ENCODE measurements around the gene DOCK9. TPM values are rescaled to one million over a fixed set of nuclear protein-coding genes. Genes with fewer than 3 reads are reported as not detected.

The DOCK9 gene
- total RNA-seq, 1 donor from 2014 or later, result 170 TPM

DNA sequence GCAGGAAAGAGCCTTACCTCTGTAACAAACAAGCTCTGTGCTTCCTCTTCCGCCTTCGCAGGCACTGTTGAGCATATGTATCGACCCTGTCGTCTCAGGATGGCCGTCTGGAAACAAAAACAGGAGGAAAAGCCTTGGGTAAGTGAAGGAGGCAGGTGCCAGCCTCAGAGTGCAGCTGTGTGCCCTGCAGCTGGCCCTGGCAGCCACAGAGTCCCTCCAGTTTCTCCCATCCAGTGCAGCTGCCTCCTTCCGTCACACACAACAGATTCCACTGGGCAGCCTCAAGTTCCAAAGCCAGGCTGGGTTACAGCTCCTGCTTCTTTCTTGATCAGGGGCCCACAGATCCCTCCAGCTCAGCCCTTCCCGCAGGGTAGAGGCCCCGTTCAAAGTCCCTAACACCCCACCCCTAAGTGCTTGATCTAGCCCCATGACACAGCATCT, 47.7 kb downstream of the DOCK9 start:
- TF ChIP-seq, protein P1, sequence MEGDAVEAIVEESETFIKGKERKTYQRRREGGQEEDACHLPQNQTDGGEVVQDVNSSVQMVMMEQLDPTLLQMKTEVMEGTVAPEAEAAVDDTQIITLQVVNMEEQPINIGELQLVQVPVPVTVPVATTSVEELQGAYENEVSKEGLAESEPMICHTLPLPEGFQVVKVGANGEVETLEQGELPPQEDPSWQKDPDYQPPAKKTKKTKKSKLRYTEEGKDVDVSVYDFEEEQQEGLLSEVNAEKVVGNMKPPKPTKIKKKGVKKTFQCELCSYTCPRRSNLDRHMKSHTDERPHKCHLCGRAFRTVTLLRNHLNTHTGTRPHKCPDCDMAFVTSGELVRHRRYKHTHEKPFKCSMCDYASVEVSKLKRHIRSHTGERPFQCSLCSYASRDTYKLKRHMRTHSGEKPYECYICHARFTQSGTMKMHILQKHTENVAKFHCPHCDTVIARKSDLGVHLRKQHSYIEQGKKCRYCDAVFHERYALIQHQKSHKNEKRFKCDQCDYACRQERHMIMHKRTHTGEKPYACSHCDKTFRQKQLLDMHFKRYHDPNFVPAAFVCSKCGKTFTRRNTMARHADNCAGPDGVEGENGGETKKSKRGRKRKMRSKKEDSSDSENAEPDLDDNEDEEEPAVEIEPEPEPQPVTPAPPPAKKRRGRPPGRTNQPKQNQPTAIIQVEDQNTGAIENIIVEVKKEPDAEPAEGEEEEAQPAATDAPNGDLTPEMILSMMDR (IDR thresholded peaks at IDR 0.05), result no peak
- intact Hi-C loops (cut with DNase I), result no loop called here
- Histone ChIP-seq H3K4me1 (peaks cover 7% of the 10 kb centered on the region), H3K27ac (no peak overlapping the region), H3K36me3 (no peaks in the 10 kb centered on the region), H3K4me3 (no peak overlapping the region), H3K9me3 (peaks cover 9% of the 10 kb centered on the region), H3K27me3 (no peaks in the 10 kb centered on the region)
- ATAC-seq, result no peak
- DNase-seq, result no peak

DNA sequence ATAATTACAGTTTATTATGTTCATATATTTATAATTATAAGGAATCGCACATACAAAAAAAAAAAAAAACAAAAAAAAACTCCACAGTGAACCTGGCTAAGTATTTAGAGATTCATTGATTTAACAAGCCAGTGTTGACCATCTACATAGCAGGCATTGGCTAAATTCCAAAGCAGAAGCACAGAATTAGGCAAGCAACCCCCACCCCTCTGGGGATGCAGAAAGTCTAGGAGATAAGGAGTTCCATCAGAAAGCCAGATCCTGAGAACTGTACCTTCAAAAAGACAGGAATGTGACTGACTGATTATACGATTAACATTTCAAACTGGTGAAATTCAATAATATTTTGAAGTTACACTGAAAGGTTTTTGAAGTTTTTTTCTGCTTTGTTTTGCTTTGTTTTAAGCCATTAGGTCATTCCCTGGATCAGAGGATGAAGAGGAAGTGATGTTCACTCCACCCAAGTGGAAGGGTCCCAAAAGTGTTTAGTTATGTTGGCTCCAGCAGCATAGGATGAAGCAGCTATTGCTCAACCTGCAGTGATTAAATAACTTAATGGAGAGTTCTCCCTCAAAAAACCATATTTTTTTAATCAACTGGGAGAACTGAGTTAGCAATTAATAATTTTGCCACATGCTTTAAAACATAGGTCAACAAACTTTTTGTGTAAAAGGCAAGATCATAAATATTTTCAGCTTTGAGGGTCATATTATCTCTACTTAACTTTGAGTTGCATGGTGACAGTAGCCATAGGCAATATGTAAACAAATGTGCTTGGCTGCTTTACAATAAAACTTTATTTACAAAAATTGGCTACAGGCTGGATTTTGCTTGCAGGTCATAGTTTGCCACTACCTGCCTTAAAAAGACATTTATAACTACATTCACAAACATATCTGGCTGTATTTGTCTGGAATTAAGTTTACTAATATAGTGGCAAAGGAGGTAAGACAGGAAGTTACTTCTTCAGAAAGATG, 49.6 kb downstream of the DOCK9 start:
- Histone ChIP-seq H3K9me3 (no peaks in the 10 kb centered on the region), H3K27me3 (no peaks in the 10 kb centered on the region), H3K4me1 (peaks cover 7% of the 10 kb centered on the region), H3K4me3 (no peak overlapping the region), H3K27ac (peak overlapping the region; percentile 26), H3K36me3 (no peaks in the 10 kb centered on the region)
- no peak for ATAC-seq
- TF ChIP-seq, protein P1 (IDR thresholded peaks at IDR 0.05), result no peak
- intact Hi-C loops (cut with DNase I), result no loop called here
- no peak for DNase-seq

DNA sequence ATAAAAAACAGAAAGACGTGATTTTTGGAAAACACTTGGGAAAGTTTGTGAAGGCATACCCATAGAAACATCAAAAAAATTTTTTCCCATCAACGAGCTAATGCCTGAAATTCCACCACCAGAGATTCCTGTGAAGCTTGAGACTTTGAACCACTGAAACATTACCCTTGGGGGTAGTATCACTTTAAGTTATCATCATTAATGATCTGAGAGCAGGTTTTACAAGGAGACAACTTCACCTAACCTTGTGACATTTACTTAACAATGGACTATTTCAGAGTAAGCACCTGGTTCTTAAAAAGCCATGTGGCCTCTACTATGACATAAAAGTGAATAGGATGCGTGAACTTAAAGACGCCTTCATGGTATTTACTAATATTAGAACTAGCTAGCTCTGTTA, 51.9 kb downstream of the DOCK9 start:
- ATAC-seq, result no peak
- DNase-seq, result no peak
- H3K27ac ChIP-seq, result no peak overlapping the region
- intact Hi-C loops (cut with DNase I), result no loop called here
- H3K4me3 ChIP-seq, result no peak overlapping the region
- TF ChIP-seq, protein P1 (IDR thresholded peaks at IDR 0.05), result no peak
- no peaks in the 10 kb centered on the region for H3K9me3 ChIP-seq
- H3K4me1 ChIP-seq, result peaks cover 7% of the 10 kb centered on the region
- no peaks in the 10 kb centered on the region for H3K27me3 ChIP-seq
- peaks cover 10% of the 10 kb centered on the region for H3K36me3 ChIP-seq

DNA sequence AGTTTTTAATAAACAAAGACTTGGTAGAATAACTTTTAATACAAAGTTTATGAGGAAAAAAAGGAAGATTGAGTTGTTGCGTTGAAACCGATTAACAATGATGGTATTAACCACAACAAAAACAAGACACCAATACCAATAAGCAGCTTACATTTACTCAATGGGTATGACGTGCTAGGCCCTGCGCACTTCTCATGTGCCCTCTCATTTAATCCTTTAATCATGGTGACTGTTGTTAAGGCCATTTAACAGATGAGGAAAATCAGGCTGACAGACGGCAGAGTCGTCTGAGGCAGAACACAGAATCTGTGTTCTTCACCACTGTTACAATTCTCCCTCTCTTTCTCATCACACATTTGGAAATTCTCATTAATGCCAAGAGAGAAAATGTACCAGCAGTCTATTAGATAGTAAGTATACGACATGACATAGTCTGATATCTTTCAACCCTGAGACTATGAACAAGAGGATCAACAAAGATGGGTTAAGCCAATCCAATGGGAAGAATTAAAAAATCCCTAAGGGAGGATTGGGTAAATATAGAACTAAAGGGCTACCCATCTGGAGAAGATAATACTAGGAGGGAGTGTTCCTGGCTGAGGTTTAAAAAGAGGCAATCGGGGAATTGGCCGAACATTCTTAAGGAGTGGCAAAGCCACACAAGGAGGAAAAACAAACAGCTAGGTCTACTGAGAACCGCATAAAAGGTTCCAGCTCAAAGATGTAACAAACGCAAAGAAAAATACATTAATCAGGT, 54.0 kb downstream of the DOCK9 start:
- Histone ChIP-seq H3K36me3 (peaks cover 17% of the 10 kb centered on the region), H3K4me3 (no peak overlapping the region), H3K4me1 (peaks cover 9% of the 10 kb centered on the region), H3K27ac (no peak overlapping the region), H3K9me3 (no peaks in the 10 kb centered on the region), H3K27me3 (no peaks in the 10 kb centered on the region)
- DNase-seq (no peak), ATAC-seq (no peak)
- TF ChIP-seq, protein P1 (IDR thresholded peaks at IDR 0.05), result no peak
- intact Hi-C loops (cut with DNase I), result no loop called here

DNA sequence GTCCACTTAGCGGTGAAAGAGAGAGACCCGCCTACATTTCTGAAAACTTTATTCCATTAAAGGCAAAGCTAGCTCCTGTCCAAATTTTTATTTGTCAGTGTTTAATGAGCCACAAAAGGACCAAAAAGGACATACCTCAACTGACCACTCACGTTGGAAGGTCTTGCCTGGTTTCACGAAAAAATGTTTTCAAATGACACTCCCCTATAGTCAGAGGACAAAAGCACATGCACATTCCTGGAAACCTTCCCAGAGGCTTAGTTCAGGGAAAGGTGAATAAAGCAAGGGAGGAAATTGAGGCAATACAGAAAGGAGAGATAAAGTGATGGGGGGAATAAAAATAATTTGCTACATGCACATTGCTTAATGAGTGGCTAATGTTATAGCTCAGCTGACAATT, 55.6 kb downstream of the DOCK9 start:
- Histone ChIP-seq H3K36me3 (peaks cover 17% of the 10 kb centered on the region), H3K4me1 (peaks cover 5% of the 10 kb centered on the region), H3K9me3 (no peaks in the 10 kb centered on the region), H3K27ac (no peak overlapping the region), H3K27me3 (no peaks in the 10 kb centered on the region), H3K4me3 (no peak overlapping the region)
- no peak for DNase-seq
- ATAC-seq, result no peak
- TF ChIP-seq, protein P1 (IDR thresholded peaks at IDR 0.05), result no peak
- intact Hi-C loops (cut with DNase I), result no loop called here
